ENCODE measurements around the gene SMARCC2. TPM values are rescaled to one million over a fixed set of nuclear protein-coding genes. Genes with fewer than 3 reads are reported as not detected.

The SMARCC2 gene
- total and polyA plus RNA-seq, 2 of the 13 experiments (the other 11 are each of a cell fraction or from before 2014, with no cell fraction given): 21.3 to 24.1 TPM

DNA sequence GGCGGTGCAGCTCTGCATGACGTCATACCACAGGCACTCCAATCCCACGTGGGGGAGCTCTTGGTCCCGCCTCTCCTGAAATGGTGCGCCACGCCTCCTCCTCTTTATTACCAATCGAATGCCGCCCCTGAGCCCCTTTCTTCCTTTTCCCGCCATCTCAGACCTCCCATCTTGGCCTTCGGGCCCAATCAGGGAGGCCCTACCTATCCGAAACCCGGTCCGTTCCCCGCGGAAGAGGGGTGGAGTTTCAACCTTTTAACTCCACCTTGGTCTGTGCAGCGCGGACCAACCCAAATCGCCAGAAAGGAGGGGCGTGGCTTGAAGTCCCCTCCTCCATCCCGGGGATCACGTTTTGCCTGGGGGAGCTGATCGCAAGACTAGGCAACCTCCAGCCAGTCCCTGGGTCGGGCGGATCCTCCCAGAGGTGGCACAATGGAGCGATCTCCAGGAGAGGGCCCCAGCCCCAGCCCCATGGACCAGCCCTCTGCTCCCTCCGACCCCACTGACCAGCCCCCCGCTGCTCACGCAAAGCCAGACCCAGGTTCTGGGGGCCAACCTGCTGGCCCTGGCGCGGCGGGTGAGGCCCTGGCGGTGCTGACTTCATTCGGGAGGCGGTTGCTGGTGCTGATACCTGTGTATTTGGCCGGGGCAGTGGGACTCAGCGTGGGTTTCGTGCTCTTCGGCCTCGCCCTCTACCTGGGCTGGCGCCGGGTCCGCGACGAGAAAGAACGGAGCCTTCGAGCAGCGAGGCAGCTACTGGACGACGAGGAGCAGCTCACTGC lies 61.2 kb downstream of the SMARCC2 start, which contains the start of gene ESYT1 (continued):
- TF ChIP-seq POLR2G (IDR thresholded peaks at IDR 0.05; ENCODE audit: low read depth, low read length) (peak; percentile 94), SNAPC2 (CRISPR knock-in tag; IDR thresholded peaks at IDR 0.05) (no peak), IKZF4 (CRISPR knock-in tag; IDR thresholded peaks at IDR 0.05; ENCODE audit: borderline replicate concordance, low read depth, not compliant biosample characterization) (no peak), ZNF292 (CRISPR knock-in tag; IDR thresholded peaks at IDR 0.05; ENCODE audit: borderline replicate concordance, low read depth) (0 out of 2 replicates have a peak, but pooled peaks have one; percentile 38), ZNF230 (CRISPR knock-in tag; IDR thresholded peaks at IDR 0.05) (peak; percentile 67; the same call in 1 of the 2 replicates), ZNF256 (CRISPR knock-in tag; conservative IDR thresholded peaks at IDR 0.05) (peak; percentile 64; the same call in 1 of the 2 replicates), BHLHE40 (IDR thresholded peaks at IDR 0.05; ENCODE audit: low read length) (peak; percentile 94), ERF (CRISPR knock-in tag; IDR thresholded peaks at IDR 0.05) (no peak), MTF2 (CRISPR knock-in tag; IDR thresholded peaks at IDR 0.05; ENCODE audit: borderline replicate concordance) (no peak), PHF21A (CRISPR knock-in tag; IDR thresholded peaks at IDR 0.05) (peak; percentile 63), MXI1 (IDR thresholded peaks at IDR 0.05; ENCODE audit: borderline replicate concordance, low read depth, low read length) (peak; percentile 92; the same call in 1 of the 3 replicates), ZNF484 (CRISPR knock-in tag; IDR thresholded peaks at IDR 0.05; ENCODE audit: borderline replicate concordance, low read depth) (no peak), PLRG1 (conservative IDR thresholded peaks at IDR 0.05) (no peak), FOSL2 (CRISPR knock-in tag; IDR thresholded peaks at IDR 0.05) (peak; percentile 47; the same call in 1 of the 2 replicates), SNAI1 (CRISPR knock-in tag; IDR thresholded peaks at IDR 0.05; ENCODE audit: borderline replicate concordance) (no peak), MTF1 (CRISPR knock-in tag; IDR thresholded peaks at IDR 0.05) (no peak), ZFP62 (CRISPR knock-in tag; IDR thresholded peaks at IDR 0.05) (no peak), ZNF678 (CRISPR knock-in tag; IDR thresholded peaks at IDR 0.05) (peak; percentile 42; the same call in 1 of the 2 replicates), LCORL (IDR thresholded peaks at IDR 0.05) (no peak), LCORL (CRISPR knock-in tag; IDR thresholded peaks at IDR 0.05) (0 out of 2 replicates have a peak, but pooled peaks have one; percentile 33)
- TF ChIP-seq, protein P1, sequence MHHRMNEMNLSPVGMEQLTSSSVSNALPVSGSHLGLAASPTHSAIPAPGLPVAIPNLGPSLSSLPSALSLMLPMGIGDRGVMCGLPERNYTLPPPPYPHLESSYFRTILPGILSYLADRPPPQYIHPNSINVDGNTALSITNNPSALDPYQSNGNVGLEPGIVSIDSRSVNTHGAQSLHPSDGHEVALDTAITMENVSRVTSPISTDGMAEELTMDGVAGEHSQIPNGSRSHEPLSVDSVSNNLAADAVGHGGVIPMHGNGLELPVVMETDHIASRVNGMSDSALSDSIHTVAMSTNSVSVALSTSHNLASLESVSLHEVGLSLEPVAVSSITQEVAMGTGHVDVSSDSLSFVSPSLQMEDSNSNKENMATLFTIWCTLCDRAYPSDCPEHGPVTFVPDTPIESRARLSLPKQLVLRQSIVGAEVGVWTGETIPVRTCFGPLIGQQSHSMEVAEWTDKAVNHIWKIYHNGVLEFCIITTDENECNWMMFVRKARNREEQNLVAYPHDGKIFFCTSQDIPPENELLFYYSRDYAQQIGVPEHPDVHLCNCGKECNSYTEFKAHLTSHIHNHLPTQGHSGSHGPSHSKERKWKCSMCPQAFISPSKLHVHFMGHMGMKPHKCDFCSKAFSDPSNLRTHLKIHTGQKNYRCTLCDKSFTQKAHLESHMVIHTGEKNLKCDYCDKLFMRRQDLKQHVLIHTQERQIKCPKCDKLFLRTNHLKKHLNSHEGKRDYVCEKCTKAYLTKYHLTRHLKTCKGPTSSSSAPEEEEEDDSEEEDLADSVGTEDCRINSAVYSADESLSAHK (CRISPR knock-in tag; IDR thresholded peaks at IDR 0.05; ENCODE audit: borderline replicate concordance): no peak
- TF ChIP-seq, protein P2, sequence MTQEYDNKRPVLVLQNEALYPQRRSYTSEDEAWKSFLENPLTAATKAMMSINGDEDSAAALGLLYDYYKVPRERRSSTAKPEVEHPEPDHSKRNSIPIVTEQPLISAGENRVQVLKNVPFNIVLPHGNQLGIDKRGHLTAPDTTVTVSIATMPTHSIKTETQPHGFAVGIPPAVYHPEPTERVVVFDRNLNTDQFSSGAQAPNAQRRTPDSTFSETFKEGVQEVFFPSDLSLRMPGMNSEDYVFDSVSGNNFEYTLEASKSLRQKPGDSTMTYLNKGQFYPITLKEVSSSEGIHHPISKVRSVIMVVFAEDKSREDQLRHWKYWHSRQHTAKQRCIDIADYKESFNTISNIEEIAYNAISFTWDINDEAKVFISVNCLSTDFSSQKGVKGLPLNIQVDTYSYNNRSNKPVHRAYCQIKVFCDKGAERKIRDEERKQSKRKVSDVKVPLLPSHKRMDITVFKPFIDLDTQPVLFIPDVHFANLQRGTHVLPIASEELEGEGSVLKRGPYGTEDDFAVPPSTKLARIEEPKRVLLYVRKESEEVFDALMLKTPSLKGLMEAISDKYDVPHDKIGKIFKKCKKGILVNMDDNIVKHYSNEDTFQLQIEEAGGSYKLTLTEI (CRISPR knock-in tag; conservative IDR thresholded peaks at IDR 0.05): no peak
- TF ChIP-seq, protein P3, sequence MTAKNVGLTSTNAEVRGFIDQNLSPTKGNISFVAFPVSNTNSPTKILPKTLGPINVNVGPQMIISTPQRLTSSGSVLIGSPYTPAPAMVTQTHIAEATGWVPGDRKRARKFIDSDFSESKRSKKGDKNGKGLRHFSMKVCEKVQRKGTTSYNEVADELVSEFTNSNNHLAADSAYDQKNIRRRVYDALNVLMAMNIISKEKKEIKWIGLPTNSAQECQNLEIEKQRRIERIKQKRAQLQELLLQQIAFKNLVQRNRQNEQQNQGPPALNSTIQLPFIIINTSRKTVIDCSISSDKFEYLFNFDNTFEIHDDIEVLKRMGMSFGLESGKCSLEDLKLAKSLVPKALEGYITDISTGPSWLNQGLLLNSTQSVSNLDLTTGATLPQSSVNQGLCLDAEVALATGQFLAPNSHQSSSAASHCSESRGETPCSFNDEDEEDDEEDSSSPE (CRISPR knock-in tag; IDR thresholded peaks at IDR 0.05): peak; percentile 89; the same call in 1 of the 2 replicates
- TF ChIP-seq, protein P4, sequence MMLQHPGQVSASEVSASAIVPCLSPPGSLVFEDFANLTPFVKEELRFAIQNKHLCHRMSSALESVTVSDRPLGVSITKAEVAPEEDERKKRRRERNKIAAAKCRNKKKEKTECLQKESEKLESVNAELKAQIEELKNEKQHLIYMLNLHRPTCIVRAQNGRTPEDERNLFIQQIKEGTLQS (CRISPR knock-in tag; IDR thresholded peaks at IDR 0.05): peak; percentile 72
- TF ChIP-seq, protein P5, sequence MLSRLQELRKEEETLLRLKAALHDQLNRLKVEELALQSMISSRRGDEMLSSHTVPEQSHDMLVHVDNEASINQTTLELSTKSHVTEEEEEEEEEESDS (CRISPR knock-in tag; IDR thresholded peaks at IDR 0.05; ENCODE audit: borderline replicate concordance): no peak
